ENCODE data around the gene GCHFR. TPM values are rescaled to one million over a fixed set of nuclear protein-coding genes. Genes with fewer than 3 reads are reported as not detected.
A peak's percentile ranks its signal among the peaks of the same experiment; 100 is the strongest.

Gene GCHFR
- polyA plus RNA-seq, 3 donors: 19.1 to 46.7 (median 45.9) TPM

DNA sequence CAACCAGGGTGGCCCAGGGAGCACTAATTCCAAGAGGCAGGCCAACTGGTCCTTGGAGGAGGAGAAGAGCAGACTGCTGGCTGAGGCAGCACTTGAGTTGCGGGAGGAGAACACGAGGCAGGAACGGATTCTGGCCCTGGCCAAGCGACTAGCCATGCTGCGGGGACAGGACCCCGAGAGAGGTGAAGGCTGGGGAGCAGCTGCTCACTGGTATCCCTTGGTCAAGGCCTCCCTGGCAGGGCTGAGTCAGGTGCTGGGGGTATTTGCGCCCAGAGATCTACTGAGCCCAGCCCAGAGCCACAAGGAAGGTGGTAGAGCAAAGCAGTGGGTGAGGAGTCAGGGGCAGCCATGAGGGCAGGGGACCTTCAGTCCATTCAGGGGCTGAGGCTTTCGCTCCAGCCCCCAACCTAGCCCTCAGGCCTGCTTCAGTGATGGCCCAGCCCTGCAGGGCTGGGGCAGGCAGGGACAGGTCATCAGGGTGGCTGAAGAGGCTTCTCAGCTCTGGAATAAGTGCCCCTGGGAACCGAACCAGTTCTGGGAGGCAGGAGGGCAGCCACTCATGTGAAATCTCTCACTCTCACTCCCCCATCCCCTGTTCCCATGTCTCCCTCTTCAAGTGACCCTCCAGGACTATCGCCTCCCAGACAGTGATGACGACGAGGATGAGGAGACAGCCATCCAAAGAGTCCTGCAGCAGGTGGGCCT is 49.0 kb downstream of the GCHFR start:
- Histone ChIP-seq H2AFZ (ENCODE audit: insufficient read depth, low read depth, low read length, poor library complexity, severe bottlenecking) (no peak overlapping the region), H3K27ac (ENCODE audit: low read depth in 1 of 2, low read length in 2 of 2) (no peak overlapping the region), H4K20me1 (ENCODE audit: insufficient read depth, low read length) (no peaks in the 10 kb centered on the region), H3K9me3 (replicated peaks in 1 of 2; ENCODE audit: control insufficient read depth in 1 of 2, insufficient read depth in 1 of 2, low read length in 2 of 2) (no peaks in the 10 kb centered on the region), H3K27me3 (ENCODE audit: control insufficient read depth in 2 of 2, insufficient read depth in 2 of 2, low read length in 2 of 2) (no peaks in the 10 kb centered on the region), H3K9ac (ENCODE audit: insufficient read depth, low read length, poor library complexity, severe bottlenecking) (no peak overlapping the region), H3K4me1 (ENCODE audit: control insufficient read depth in 1 of 2, insufficient read depth in 2 of 2, low read length in 2 of 2) (peaks cover 5 to 10% of the 10 kb centered on the region in 2 donors), H3K4me3 (replicated peaks in 1 of 3; ENCODE audit: low read depth in 2 of 3, low read length in 3 of 3) (no peak overlapping the region), H3K79me2 (ENCODE audit: insufficient read depth, low read length) (peaks cover 11% of the 10 kb centered on the region), H3K36me3 (replicated peaks in 1 of 2; ENCODE audit: control insufficient read depth in 1 of 2, insufficient read depth in 2 of 2, low read length in 2 of 2) (peaks cover 38 to 58% of the 10 kb centered on the region in 2 donors), H3K4me2 (replicated peaks; ENCODE audit: extremely low read depth, low read length, poor library complexity, severe bottlenecking) (no peak overlapping the region)
- peaks cover 0 to 4% (median 3%) of the 10 kb centered on the region in 3 donors for H3K27me3 Mint-ChIP-seq (ENCODE audit: low read depth in 3 of 3)
- intact Hi-C loops (cut with micrococcal nuclease): no loop called here
- H3K36me3 Mint-ChIP-seq: peaks cover 47 to 56% of the 10 kb centered on the region in 2 donors
- DNase-seq: no peak
- no peaks in the 10 kb centered on the region for H3K9me3 Mint-ChIP-seq
- TF ChIP-seq, protein P1, sequence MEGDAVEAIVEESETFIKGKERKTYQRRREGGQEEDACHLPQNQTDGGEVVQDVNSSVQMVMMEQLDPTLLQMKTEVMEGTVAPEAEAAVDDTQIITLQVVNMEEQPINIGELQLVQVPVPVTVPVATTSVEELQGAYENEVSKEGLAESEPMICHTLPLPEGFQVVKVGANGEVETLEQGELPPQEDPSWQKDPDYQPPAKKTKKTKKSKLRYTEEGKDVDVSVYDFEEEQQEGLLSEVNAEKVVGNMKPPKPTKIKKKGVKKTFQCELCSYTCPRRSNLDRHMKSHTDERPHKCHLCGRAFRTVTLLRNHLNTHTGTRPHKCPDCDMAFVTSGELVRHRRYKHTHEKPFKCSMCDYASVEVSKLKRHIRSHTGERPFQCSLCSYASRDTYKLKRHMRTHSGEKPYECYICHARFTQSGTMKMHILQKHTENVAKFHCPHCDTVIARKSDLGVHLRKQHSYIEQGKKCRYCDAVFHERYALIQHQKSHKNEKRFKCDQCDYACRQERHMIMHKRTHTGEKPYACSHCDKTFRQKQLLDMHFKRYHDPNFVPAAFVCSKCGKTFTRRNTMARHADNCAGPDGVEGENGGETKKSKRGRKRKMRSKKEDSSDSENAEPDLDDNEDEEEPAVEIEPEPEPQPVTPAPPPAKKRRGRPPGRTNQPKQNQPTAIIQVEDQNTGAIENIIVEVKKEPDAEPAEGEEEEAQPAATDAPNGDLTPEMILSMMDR (IDR thresholded peaks at IDR 0.05): no peak
- peaks cover 14% of the 10 kb centered on the region for H3K4me1 Mint-ChIP-seq
- H3K4me3 Mint-ChIP-seq: no peak overlapping the region
- 99% methylated on average over 11 of the region's 12 CpGs for WGBS (ENCODE audit: insufficient coverage)
- H3K27ac Mint-ChIP-seq: peak overlapping the region in 1 of 7 donors; percentile 76

DNA sequence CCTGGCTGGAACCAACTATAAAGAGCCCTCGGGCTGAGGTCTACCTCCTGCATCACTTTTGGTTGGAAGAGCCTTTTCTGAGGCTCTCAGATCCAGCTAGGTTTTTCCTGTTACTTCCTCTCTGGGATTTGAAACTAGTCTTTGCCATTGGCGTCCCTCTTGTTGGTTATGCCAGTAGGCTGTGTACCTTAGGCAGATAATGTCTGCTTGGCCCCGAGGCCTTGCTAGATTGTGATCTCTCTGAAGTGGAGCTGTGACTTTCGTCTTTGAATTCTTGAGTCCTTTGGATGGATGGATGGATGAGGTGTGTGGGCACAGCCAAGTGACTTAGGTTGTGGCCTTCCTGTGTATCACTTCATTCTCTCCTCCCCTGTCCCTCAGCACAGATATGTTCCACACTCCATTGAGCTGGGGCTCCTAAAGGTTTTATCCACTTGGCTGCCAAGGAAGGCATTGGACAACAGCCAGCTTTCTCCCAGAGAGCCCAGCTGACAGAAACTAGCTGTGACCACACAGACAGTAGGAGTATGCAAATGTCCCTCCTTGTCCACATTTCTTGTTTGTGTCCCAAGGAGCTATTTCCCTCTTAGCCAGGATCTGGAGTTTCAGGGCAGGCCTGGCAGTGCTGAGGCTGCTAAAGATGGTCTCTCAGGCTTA is 51.3 kb downstream of the GCHFR start:
- peaks cover 31 to 48% of the 10 kb centered on the region in 2 donors for H3K36me3 ChIP-seq (replicated peaks in 1 of 2; ENCODE audit: control insufficient read depth in 1 of 2, insufficient read depth in 2 of 2, low read length in 2 of 2)

More for the DNA sequence above, 51.3 kb downstream of the GCHFR start:
- Histone ChIP-seq H3K4me1 (ENCODE audit: control insufficient read depth in 1 of 2, insufficient read depth in 2 of 2, low read length in 2 of 2) (no peaks in the 10 kb centered on the region), H2AFZ (ENCODE audit: insufficient read depth, low read depth, low read length, poor library complexity, severe bottlenecking) (no peak overlapping the region), H4K20me1 (ENCODE audit: insufficient read depth, low read length) (no peaks in the 10 kb centered on the region), H3K4me3 (replicated peaks in 1 of 3; ENCODE audit: low read depth in 2 of 3, low read length in 3 of 3) (no peak overlapping the region), H3K9me3 (replicated peaks in 1 of 2; ENCODE audit: control insufficient read depth in 1 of 2, insufficient read depth in 1 of 2, low read length in 2 of 2) (no peaks in the 10 kb centered on the region), H3K9ac (ENCODE audit: insufficient read depth, low read length, poor library complexity, severe bottlenecking) (no peak overlapping the region), H3K79me2 (ENCODE audit: insufficient read depth, low read length) (no peaks in the 10 kb centered on the region), H3K27ac (ENCODE audit: low read depth in 1 of 2, low read length in 2 of 2) (no peak overlapping the region), H3K4me2 (replicated peaks; ENCODE audit: extremely low read depth, low read length, poor library complexity, severe bottlenecking) (no peak overlapping the region), H3K27me3 (ENCODE audit: control insufficient read depth in 2 of 2, insufficient read depth in 2 of 2, low read length in 2 of 2) (no peaks in the 10 kb centered on the region)
- H3K9me3 Mint-ChIP-seq: no peaks in the 10 kb centered on the region
- intact Hi-C loops (cut with micrococcal nuclease): no loop called here
- H3K4me1 Mint-ChIP-seq: no peaks in the 10 kb centered on the region
- WGBS (ENCODE audit: insufficient coverage): 88% methylated on average over 3 of the region's 4 CpGs
- peaks cover 0 to 1% (median 0%) of the 10 kb centered on the region in 3 donors for H3K27me3 Mint-ChIP-seq (ENCODE audit: low read depth in 3 of 3)
- H3K4me3 Mint-ChIP-seq: peak overlapping the region in 1 of 2 donors; percentile 4
- peaks cover 44 to 45% of the 10 kb centered on the region in 2 donors for H3K36me3 Mint-ChIP-seq
- TF ChIP-seq, protein P1 (IDR thresholded peaks at IDR 0.05): no peak
- DNase-seq: no peak
- no peak overlapping the region for H3K27ac Mint-ChIP-seq

Small RNA genes within 50 kb of the gene (small RNA-seq; reads per million reads assigned to genes)
- gene SUMO2P15 (ENCODE audit: insufficient read length, low read depth): not detected

Other genes with a start within 250 kb of the GCHFR start
- 10 to 100 TPM in 2 of 3 donors, 1 to 10 TPM in 1; 7.5 to 37.3 (median 30.8) TPM for gene CCDC32, start 199.0 kb upstream of the GCHFR start, polyA plus RNA-seq
- 1 to 10 TPM; 1.1 to 6.3 (median 4.3) TPM for gene RPUSD2, start 194.8 kb upstream of the GCHFR start, polyA plus RNA-seq
- gene KNL1, start 169.8 kb upstream of the GCHFR start, polyA plus RNA-seq: under 1 TPM; 0.13 to 0.38 (median 0.16) TPM
- under 1 TPM in 2 of 3 donors, not detected in 1; 0.28 to 0.61 TPM for gene RAD51, start 68.9 kb upstream of the GCHFR start, polyA plus RNA-seq
- gene RMDN3, start 8.8 kb upstream of the GCHFR start, polyA plus RNA-seq: 10 to 100 TPM in 2 of 3 donors, 1 to 10 TPM in 1; 9.8 to 13.5 (median 13.2) TPM
- under 1 TPM in 2 of 3 donors, not detected in 1; 0.23 to 0.25 TPM for gene C15orf62, start 5.9 kb downstream of the GCHFR start, polyA plus RNA-seq
- gene ZFYVE19, start 43.0 kb downstream of the GCHFR start, polyA plus RNA-seq: 10 to 100 TPM in 2 of 3 donors, 1 to 10 TPM in 1; 8.2 to 62.9 (median 10.3) TPM
- 10 to 100 TPM; 15.7 to 31.6 (median 21.5) TPM for gene DNAJC17, start 43.4 kb downstream of the GCHFR start, polyA plus RNA-seq
- gene PPP1R14D, start 64.6 kb downstream of the GCHFR start, polyA plus RNA-seq: not detected
- gene SPINT1, start 80.0 kb downstream of the GCHFR start, polyA plus RNA-seq: 10 to 100 TPM; 17.1 to 46.5 (median 21.5) TPM
- gene RHOV, start 110.2 kb downstream of the GCHFR start, polyA plus RNA-seq: under 1 TPM in 1 of 3 donors, not detected in 2; 0.08 TPM
- gene VPS18, start 130.4 kb downstream of the GCHFR start, polyA plus RNA-seq: 10 to 100 TPM; 12.1 to 22.8 (median 21.8) TPM
- under 1 TPM in 1 of 3 donors, not detected in 2; 0.07 TPM for gene DLL4, start 165.3 kb downstream of the GCHFR start, polyA plus RNA-seq
- under 1 TPM in 1 of 3 donors, not detected in 2; 0.15 TPM for gene CHAC1, start 189.4 kb downstream of the GCHFR start, polyA plus RNA-seq